ENCODE measurements around the gene ELAPOR2.
"Not testable (repeated sequence)": the region's sequence is repeated elsewhere in the genome, so short reads cannot be mapped to it uniquely, and the experiment has no call there.

Gene ELAPOR2, protein sequence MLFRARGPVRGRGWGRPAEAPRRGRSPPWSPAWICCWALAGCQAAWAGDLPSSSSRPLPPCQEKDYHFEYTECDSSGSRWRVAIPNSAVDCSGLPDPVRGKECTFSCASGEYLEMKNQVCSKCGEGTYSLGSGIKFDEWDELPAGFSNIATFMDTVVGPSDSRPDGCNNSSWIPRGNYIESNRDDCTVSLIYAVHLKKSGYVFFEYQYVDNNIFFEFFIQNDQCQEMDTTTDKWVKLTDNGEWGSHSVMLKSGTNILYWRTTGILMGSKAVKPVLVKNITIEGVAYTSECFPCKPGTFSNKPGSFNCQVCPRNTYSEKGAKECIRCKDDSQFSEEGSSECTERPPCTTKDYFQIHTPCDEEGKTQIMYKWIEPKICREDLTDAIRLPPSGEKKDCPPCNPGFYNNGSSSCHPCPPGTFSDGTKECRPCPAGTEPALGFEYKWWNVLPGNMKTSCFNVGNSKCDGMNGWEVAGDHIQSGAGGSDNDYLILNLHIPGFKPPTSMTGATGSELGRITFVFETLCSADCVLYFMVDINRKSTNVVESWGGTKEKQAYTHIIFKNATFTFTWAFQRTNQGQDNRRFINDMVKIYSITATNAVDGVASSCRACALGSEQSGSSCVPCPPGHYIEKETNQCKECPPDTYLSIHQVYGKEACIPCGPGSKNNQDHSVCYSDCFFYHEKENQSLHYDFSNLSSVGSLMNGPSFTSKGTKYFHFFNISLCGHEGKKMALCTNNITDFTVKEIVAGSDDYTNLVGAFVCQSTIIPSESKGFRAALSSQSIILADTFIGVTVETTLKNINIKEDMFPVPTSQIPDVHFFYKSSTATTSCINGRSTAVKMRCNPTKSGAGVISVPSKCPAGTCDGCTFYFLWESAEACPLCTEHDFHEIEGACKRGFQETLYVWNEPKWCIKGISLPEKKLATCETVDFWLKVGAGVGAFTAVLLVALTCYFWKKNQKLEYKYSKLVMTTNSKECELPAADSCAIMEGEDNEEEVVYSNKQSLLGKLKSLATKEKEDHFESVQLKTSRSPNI

DNA sequence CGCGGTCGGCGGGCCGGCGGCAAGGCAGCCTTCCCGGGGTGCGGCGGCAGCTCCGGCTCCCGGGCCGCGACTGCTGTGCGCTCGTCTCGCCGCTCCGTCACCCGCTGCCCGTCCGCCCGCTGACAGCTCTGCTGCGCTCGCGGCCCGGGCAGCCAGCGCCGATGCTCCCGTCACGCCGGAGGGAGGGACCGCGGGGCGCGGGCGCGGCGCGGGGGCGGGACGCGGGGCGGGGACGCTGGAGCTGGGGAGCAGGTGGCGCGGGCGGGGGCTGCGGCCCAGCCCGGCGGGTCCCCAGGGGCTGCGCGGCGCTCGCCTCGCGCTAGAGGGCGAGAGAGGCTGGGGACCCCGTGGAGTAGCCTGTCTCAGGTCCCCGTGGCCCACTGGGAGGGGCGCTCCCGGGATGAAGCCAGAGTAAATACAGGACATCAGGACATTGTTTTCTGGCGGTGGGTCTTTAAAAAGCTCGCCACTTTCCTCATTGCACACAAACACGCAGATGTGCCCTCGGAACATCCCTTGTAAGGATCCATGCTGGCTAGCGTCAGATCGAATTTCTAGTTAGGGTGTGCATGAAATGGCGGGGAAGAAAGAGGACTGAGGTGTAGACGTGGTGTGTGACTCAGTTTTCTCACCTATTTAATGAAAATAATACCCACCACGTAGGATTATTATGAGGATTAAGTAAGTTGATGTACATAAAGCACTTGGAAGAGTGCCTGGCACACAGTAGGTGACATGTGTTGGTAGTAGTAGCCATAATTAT, at the start of gene ELAPOR2:
ELAPOR2 (minus strand) TSS at position 130 of the 763 bp plus-strand sequence. CDS start 141 bp downstream, outside the sequence.
- DNase-seq, result peak; percentile 93

DNA sequence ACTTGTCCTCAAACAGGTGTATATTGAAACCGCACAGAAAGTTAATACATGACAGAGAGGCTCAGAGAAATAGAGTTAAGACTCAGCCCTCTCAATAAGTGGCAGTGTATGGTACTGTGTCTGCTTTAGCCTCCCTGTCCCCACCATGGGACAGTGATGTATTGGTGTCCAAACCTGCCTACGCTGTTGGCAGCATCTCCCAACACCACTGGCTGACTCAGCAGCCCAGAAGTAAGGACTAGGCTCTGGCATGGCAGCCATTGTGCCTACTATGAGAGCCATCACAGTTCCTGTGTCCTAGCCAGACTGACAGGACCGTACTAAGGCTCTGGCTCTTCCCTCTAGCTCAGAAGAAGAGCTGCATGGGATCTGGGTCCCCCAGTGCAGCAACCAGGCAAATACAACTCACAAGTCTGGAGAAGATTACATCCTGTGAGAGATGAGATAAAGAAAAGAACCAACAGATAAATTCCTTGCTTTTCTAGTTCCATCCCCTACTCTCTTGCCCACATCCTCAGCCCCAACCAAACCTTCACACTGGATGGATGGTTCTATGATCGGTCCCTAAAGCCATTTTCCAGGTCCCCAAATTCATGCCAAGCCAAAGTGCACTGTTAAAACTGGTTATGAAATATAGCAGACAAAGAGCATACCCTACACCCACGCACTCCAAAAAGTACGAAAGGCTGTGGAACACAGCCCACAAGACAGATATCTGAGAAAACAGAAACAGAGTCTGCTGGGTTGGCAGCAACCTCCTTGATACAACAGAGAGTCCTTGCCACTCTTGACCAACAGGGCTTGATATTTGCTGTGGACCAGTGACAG, 48.7 kb upstream of the ELAPOR2 start:
- no peak for DNase-seq

DNA sequence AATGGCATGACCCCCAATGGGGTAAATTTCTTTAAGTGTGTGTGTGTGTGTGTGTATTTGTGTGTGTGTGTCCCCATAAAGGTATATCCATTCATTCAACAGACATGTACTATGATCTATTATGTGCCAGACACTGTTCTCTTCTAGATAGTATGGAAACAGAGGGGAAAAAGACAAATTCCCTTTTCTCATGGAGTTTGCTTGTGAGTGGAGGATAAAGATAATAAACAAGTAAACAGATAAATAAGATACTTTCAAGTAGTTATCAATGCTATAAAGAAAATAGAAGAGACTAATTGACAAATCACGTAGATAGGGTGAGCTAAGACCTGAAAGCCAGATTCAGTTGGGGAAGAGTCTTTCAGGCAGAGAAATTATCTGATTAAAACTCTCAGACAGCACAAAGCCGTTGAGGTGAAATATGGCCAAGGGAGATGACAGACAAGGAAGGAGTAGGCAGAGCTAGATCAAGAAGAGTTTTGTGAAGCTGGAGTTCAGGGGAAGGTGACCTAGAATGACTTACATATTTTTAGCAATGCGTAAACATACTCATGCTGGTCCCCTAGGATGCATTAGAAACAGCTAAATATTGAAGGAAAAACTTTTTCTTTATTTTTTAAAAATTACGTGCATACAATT, 47.6 kb upstream of the ELAPOR2 start:
- DNase-seq, result no peak

DNA sequence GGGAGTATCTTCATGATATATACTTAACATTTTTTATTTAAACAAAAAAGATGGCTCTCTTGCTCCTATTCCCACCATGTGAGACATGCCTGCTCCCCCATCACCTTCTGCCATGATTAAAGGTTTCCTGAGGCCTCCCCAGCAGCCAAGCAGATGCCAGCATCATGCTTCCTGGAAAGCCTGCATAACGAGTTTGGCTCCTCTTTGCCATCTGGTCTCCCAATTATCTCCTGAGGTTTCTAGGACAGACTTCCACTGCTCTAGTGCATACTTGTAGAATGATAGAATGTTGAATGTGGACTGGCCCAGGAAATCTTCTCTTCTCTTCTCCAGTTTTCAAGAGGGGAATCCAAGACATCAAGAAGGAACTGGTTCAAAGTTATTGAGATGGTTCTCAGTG, 45.9 kb upstream of the ELAPOR2 start:
- no peak for DNase-seq

DNA sequence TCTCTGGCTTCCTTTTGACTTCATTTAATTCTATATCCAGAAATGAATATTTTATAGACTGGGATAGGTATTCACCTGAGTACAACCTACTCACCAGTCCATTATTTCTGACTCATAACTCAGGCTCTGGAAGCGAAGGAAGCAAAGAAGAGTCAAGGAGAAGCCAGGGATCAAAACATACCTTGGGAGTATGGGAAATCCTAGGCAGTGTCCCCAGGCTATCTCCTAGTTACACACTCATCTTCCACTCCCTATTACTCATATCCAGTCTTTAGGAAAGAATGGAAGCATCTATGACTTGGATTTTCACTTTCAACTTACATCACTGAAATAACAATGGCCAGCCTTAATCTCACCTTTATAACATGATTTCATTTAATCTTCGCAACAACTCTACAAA, 40.9 kb upstream of the ELAPOR2 start:
- no peak for DNase-seq

DNA sequence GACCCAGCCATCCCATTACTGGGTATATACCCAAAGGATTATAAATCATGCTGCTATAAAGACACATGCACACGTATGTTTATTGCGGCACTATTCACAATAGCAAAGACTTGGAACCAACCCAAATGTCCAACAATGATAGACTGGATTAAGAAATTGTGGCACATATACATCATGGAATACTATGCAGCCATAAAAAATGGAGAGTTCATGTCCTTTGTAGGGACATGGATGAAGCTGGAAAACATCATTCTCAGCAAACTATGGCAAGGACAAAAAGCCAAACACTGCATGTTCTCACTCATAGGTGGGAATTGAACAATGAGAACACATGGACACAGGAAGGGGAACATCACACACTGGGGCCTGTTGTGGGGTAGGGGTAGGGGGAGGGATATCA, 37.9 kb upstream of the ELAPOR2 start:
- not testable (repeated sequence) for DNase-seq

DNA sequence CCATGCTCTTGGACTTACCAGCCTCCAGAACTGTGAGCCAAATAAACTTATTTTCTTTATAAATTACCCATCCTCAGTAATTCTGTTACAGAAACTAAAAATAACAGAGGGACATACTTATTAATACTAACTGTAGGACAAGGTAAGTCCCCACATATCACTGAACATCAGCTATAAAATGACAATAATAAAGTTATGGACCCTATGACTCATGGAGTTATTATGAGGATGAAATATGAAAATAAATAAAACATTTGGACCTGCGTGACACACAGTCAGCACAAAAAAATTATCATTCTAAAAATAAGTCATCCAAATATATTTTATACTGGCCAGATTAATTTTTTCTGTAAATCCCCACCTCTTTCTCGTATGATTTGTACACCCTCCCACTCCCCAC, 34.9 kb upstream of the ELAPOR2 start:
- no peak for DNase-seq

DNA sequence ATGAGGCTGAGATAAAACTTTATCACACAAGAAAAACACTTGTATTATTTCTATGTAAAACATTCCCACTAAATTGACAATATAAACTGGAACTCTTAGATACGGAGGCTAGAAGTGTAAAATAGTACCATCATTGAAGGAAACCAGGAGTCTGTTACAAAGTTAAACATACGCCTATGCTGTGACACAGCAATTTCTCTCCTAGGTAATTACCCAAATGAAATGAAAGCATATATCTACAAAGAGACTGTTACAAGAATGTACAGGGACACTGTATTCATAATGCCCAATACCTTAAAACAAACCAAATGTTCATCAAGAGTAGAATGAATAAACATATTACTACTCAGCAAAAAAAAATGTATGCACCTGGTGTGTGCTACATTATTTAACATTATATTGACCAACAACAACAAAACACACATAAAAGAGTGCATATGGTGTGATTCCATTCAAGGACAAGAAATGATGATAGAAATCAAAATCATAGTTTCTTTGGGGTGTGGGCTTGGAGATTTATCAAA, 33.2 kb upstream of the ELAPOR2 start:
- no peak for DNase-seq

DNA sequence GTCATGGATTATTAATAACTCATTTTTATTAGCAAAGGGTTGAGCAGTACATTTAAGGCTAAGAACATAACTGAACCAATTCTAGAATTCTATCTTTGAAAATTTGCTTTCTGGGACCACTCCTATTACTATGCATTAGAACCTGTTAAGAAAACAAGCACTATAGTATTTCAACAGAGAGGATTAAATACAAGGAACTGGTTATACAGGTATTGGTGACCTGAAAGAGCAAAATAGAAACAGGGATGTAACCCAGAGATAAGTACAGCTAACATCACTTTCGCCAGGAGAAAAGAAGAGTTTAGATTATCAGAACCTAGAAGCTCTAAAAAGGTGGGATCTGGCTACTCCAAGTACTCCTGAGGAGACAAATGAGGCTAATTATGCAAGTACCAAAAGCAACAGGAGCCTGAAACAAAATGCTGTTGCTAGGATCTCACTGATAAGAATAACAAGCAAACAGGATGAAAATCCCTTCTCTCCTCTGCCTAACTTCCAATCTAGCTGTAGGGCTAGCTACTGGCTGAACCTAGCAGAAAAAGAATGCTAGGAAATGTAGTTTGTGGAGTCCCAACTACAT, 32.1 kb upstream of the ELAPOR2 start:
- no peak for DNase-seq

DNA sequence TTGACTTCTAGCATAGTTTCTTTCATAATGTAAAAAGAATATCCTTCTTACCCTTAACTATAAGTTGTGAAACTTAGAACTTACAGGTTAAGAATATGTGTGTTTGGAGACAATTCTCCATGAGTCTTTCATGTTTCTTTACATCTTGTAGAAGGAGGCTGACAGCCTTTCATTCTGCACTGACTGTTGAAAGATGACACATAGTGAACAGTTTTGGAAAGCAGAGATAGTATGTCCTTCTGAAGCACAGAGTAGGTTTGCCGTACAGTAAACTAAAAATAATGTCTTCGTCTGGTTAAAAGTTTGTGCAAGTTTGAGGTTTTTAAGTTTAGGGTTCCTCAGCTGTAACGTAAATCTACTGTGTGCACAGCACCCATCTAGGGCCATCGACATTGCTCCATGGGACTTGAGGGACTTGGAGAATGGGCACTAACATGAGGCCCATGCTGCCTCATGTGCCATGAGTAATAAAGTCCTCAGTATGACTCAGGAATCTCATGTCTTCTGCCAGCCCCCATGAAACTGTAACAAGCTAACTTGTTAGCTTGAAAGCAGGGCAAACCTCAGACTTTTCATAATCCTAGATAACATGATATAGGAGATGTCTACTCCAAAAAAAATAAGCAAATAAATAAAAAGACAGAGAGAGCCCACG, 24.5 kb upstream of the ELAPOR2 start:
- no peak for DNase-seq

DNA sequence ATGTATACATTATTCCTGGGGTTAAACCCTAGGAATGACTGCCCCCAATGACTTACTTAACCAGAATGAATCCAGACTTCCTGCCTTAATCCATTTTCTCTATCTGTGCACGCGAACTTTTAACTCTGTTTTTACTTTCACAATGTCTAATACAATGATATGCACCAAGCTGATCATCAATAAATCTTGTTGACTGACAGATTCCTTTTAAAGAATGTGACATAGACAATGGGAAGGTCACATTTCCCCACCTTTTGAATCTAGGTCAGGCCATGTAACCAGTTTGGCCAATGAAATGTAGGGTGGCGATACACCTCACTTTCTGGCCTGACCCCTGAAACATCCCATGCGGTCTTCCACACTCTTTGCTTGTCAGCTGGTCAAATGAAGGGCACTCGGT, 23.2 kb upstream of the ELAPOR2 start:
- DNase-seq, result no peak

DNA sequence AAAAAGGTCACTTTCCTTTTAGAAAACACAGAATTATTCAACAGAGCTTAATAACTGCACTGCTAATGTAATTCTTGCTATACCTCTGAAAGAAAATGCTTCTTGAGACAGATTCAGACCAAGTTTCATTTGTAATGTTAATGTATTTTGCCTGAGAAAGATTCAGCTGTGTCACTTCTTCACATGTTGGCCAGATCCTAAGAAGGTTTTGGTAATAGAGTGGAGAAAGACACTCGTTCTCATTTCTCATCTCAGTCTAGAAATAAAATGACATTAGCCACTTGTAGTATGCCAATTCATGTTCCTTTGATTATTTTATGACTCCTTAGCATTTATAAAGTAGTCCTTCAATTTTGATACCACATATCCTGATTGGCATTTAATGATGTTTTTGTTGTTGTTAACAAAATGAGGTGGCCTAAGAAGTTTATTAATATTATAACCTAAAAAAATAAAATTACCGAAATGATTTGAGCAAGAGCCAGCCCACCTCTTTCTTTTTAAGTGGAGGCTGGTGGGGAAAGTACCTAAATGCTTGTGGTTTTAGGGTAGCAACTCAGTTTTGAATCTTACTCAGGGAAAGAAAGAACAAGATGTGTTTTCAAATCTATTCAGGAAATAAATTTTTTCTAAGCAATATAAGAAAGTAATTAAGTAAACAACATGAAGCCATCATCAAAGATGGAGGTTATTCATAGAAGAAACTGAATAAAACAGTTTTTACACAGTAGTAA, 16.4 kb upstream of the ELAPOR2 start:
- DNase-seq, result no peak

DNA sequence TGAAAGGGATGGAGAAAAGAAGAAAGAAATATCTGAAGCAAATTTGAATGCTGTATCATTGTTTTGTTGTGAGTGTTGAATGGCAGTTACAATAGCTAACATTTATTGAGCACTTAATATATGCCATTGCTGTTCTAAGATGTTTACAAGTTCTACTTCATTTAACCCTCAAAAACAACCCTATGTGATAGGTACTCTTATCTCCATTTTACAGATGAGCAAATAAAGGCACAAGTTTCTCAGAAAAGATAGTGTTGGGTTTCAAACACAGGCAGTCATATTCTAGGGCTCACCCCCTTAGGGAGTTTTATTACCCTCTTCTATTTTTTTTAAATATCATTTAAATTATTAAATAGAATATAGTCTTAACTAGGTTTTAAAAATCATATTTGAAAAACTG, 8.3 kb upstream of the ELAPOR2 start:
- no peak for DNase-seq

DNA sequence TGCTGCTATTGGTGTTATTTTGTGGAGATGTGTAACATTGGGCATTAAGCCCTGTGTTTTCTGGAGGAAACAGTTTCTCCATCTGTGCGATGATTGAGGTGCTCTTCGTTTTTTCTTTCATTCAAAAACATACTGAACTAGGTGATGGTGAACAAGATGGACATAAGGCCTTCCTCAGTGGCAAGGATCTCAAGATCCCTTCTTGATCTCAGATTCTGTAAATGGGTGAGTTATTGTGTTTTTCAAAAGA, 759 bp upstream of the ELAPOR2 start:
- no peak for DNase-seq

DNA sequence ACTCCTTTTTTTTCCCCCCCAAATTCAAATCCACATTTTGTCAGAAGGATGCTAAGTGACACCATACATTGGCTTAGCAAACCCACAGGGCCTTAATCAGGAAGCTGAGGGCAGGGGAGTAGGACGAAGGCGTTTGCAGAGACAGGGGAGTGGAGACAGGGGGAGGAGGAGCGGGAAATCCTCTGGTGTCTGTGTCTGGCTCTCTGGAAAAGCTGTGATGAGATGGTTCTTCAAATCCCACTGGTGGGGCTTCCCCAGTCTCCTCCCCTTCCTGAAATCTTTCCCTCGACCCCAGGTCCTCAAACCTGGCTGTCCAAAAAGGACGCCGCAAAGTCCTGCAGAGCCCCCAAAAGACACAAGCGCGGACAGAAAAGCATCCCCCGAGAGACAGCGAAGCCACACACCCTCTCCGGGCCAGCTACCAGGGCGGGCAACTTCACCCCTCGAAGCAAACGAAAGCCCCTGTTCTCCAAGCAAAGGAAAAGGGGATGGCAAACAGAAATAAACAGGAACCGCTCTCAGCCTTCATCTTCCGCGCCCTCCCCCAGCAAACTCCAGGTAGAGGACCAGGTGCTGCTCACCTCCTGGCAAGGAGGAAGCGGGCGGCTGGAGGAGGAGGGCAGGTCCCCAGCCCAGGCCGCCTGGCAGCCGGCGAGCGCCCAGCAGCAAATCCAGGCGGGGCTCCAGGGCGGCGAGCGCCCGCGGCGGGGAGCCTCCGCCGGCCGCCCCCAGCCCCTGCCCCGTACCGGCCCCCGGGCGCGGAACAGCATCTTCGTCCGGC, 520 bp downstream of the ELAPOR2 start:
- peak; percentile 78 for DNase-seq

DNA sequence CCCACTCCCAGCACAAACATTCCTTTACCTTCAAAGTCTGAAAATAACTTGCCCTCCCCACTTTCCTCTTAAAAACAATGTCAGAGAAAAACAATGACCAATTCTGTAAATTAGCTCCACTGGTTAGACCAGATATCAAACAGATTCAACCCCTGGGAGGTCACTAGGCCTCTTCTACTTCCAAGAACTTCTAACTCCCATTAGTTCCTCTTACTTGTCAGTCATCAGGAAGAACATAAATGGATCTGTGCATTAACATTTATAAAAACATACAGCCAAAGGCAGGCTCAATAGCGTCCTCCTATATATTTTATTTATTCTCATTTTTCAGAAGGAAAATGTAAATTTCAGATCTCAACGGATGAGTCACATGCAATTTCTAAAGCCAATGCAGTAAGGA, 2.2 kb downstream of the ELAPOR2 start:
- DNase-seq, result no peak

DNA sequence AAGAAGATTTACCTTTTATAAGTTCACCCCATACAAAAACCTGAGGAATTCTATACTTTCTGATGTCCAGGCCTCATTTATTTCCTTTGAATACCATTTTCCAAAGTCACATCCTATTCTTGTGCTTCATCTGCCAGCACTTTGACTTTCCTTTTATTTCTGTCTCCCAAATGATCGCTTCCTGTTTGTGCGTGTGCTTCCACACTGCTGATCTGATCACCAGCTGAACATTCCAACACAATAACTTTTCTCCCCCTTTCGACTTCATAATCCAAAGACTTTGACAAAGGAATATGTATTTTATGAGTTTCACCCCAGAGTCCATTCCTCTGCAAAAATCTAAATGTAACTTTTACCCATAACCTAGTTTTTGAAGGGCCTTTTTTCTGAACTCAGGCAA, 3.1 kb downstream of the ELAPOR2 start:
- no peak for DNase-seq

DNA sequence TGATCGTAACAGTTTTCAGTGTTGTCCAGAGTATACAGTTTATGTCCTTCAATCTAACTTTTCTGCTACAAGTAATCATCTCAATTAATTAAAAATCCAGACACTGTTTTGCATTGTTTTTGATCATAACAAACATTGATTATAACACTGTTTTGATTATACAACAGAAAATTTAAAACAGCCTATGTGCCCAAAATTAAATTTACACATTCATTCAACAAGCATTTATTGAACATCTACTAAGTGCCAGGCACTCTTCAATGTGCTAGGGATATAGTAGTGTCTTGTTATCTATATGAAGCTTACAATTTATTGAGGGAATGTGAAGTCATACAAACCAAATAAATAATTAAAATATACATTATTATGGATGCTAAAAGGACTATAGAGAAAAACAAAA, 10.6 kb downstream of the ELAPOR2 start:
- no peak for DNase-seq

DNA sequence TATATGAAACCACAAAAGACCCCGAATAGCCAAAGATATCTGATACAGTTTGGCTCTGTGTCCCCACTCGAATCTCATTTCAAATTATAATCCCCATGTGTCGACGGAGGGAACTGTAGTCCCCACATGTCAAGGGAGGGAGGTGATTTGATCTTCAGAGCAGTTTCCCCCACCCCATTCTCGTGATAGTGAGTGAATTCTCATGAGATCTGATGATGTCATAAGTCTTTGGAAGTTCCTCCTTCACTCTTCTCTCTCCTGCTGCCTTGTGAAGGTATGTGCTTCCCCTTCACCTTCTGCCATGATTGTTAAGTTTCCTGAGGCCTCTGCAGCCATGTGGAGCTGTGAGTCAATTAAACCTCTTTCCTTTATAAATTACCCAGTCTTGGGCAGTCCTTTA, 13.0 kb downstream of the ELAPOR2 start:
- no peak for DNase-seq
